ENCODE results near the gene PODXL2. TPM values are rescaled to one million over a fixed set of nuclear protein-coding genes. Genes with fewer than 3 reads are reported as not detected.
"Not testable (repeated sequence)": the region's sequence is repeated elsewhere in the genome, so short reads cannot be mapped to it uniquely, and the experiment has no call there.

PODXL2 gene
- polyA plus RNA-seq, 1 donor from 2014 or later = 9.1 TPM

DNA sequence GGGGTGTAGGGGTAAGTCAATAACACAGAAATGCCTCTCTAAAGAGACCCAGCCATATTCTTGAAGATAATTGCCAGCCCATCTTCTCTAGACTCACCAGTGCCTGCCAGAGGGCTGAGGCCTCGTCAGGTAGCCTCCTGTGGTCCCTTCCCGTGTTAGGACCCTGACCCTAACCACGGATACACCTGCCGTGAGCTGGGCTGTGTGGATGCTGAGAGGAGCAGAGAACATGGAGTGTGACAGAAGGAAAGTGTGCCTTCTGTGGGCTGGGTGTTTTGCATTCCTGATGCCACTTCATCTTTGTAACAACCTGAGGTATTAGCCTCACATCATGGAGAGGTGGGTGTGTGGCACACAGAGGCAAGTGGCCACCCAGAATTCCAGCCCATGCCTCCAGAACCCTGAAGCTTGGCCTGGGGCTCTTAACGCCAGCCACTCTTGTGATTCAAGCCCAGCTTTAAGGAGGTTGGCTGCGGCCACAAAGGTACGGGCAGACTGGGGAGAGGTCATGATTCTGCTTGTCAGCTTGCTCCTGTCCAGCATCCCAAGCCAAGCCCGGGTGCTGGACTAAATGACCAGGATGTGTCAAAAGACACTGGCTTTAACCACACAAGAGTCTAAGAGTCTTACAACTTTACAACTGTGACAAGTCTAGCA, 22.7 kb downstream of the PODXL2 start:
- H3K27me3 Mint-ChIP-seq = no peaks in the 10 kb centered on the region
- no peaks in the 10 kb centered on the region for H3K4me1 Mint-ChIP-seq
- H3K4me3 Mint-ChIP-seq = no peak overlapping the region
- no peaks in the 10 kb centered on the region for H3K9me3 Mint-ChIP-seq
- H3K27ac Mint-ChIP-seq = peak overlapping the region in 1 of 3 donors; percentile 31
- no peaks in the 10 kb centered on the region for H3K36me3 Mint-ChIP-seq

GRCh38 chr3:127652246-127652995, 23.4 kb downstream of the PODXL2 start:
- no peak overlapping the region for H3K27ac Mint-ChIP-seq

DNA sequence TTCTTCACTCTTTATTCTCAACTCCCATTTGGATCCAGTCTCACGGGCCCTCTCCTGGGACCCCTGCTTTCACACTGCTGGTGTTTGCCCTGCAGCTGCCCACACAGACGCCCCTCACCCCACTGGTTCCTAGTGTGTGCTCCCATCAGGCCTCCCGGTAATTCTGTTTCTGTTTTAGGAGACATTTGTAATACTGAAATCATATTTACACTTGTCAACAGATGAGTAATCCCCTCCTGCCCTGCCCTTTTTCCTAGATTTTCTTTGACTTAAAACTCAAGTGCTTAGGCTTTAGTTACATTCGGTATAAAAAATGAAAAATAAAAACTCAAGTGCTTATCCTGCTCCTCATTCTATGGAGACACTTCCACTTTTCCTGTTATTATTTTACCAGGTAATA, 25.4 kb downstream of the PODXL2 start:
- no peak overlapping the region for H3K27ac Mint-ChIP-seq

More at GRCh38 chr3:127652246-127652995, 23.4 kb downstream of the PODXL2 start:
- H3K36me3 Mint-ChIP-seq = no peaks in the 10 kb centered on the region
- peaks cover 0 to under 1% (median 0%) of the 10 kb centered on the region in 3 donors for H3K4me1 Mint-ChIP-seq
- H3K4me3 Mint-ChIP-seq = no peak overlapping the region
- no peaks in the 10 kb centered on the region for H3K27me3 Mint-ChIP-seq
- no peaks in the 10 kb centered on the region for H3K9me3 Mint-ChIP-seq

DNA sequence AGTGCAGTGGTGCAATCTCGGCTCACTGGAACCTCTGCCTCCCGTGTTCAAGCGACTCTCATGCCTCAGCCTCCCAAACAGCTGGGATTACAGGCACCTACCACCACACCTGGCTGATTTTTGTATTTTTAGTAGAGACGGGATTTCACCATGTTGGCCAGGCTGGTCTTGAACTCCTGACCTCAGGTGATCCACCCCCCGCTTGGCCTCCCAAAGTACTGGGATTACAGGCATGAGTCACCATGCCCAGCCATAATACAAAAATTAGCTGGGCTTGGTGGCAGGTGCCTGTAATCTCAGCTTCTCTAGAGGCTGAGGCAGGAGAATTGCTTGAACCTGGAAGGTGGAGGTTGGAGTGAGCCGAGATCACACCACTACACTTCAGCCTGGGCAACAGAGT, 26.0 kb downstream of the PODXL2 start:
- not testable (repeated sequence) for H3K27me3 Mint-ChIP-seq

More for the DNA sequence above, 25.4 kb downstream of the PODXL2 start:
- Mint-ChIP-seq H3K4me1 (peaks cover 0 to 1% (median 0%) of the 10 kb centered on the region in 3 donors), H3K36me3 (no peaks in the 10 kb centered on the region), H3K27me3 (no peaks in the 10 kb centered on the region), H3K9me3 (no peaks in the 10 kb centered on the region), H3K4me3 (no peak overlapping the region)

DNA sequence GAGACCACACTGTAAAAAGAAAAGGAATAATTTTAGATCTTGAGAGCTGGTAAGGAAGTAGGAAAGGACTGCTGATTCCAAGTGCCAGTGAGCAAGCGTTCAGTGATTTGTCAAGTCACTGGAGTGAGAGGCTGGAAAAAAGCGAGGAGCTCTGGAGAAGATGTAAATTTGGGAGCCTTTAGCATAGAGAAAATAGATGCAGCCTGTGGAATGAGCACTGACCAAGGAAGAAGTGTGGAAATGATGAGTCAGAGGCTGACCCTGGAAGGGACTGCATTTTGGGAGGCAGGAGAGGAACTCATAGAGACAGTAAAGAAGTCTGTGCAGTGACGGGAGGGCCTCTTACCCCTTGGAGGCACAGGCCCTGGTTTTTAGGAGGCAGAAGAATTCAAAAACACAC, 26.7 kb downstream of the PODXL2 start:
- Mint-ChIP-seq H3K27ac (no peak overlapping the region), H3K36me3 (peaks cover 3% of the 10 kb centered on the region), H3K4me3 (no peak overlapping the region), H3K4me1 (peaks cover 0 to 1% (median 0%) of the 10 kb centered on the region in 3 donors), H3K9me3 (no peaks in the 10 kb centered on the region), H3K27me3 (no peaks in the 10 kb centered on the region)

More for the DNA sequence above, 26.0 kb downstream of the PODXL2 start:
- H3K9me3 Mint-ChIP-seq, H3K27ac Mint-ChIP-seq, H3K4me3 Mint-ChIP-seq, H3K36me3 Mint-ChIP-seq, H3K4me1 Mint-ChIP-seq: not testable (repeated sequence)

- no peaks in the 10 kb centered on the region for H3K9me3 Mint-ChIP-seq
- no peak overlapping the region for H3K27ac Mint-ChIP-seq
- peaks cover 3% of the 10 kb centered on the region for H3K36me3 Mint-ChIP-seq
- no peak overlapping the region for H3K4me3 Mint-ChIP-seq
- H3K27me3 Mint-ChIP-seq = no peaks in the 10 kb centered on the region
- H3K4me1 Mint-ChIP-seq = peaks cover 0 to 1% (median 0%) of the 10 kb centered on the region in 3 donors
Measured at GRCh38 chr3:127656906-127657305, 27.9 kb downstream of the PODXL2 start.

GRCh38 chr3:127658234-127658633, 29.2 kb downstream of the PODXL2 start:
- Mint-ChIP-seq H3K4me3 (no peak overlapping the region), H3K27me3 (no peaks in the 10 kb centered on the region), H3K4me1 (peaks cover 0 to 2% (median 0%) of the 10 kb centered on the region in 3 donors), H3K36me3 (peaks cover 4% of the 10 kb centered on the region), H3K9me3 (no peaks in the 10 kb centered on the region), H3K27ac (no peak overlapping the region)

- Mint-ChIP-seq H3K27ac (no peak overlapping the region), H3K4me3 (no peak overlapping the region), H3K36me3 (peaks cover 7% of the 10 kb centered on the region), H3K4me1 (peaks cover 0 to 3% (median 0%) of the 10 kb centered on the region in 3 donors), H3K27me3 (no peaks in the 10 kb centered on the region), H3K9me3 (no peaks in the 10 kb centered on the region)
Measured at GRCh38 chr3:127660621-127661251, 31.8 kb downstream of the PODXL2 start.

GRCh38 chr3:127661600-127661999, 32.6 kb downstream of the PODXL2 start:
- H3K27ac Mint-ChIP-seq = no peak overlapping the region
- H3K27me3 Mint-ChIP-seq = no peaks in the 10 kb centered on the region
- H3K9me3 Mint-ChIP-seq = no peaks in the 10 kb centered on the region
- H3K4me1 Mint-ChIP-seq = peaks cover 0 to 3% (median 0%) of the 10 kb centered on the region in 3 donors
- H3K4me3 Mint-ChIP-seq = no peak overlapping the region
- peaks cover 7% of the 10 kb centered on the region for H3K36me3 Mint-ChIP-seq

DNA sequence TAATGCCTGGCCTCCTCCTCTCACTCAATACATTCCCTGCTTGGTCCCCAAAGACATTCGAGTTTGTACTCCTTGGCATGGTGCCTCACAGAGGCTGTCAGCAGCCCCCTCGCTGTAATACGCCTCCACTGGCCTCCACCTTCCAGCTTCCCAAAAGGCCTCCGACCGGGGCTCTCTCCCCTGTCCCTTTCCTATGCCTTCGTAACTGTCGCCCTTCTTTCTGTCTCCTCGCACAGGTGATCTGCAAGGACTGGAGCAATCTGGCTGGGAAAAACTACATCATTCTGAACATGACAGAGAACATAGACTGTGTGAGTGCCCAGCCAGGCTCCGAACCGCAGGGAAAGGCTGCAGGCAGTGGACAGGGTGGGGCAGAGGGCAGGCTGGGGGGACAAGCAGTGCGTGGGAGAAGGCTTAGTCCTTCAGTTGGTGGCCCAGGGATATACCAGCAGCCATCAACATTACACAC, 33.0 kb downstream of the PODXL2 start:
- H3K27me3 Mint-ChIP-seq = no peaks in the 10 kb centered on the region
- no peaks in the 10 kb centered on the region for H3K9me3 Mint-ChIP-seq
- H3K36me3 Mint-ChIP-seq = peaks cover 8% of the 10 kb centered on the region
- peaks cover 0 to 3% (median 0%) of the 10 kb centered on the region in 3 donors for H3K4me1 Mint-ChIP-seq
- no peak overlapping the region for H3K27ac Mint-ChIP-seq
- H3K4me3 Mint-ChIP-seq = no peak overlapping the region

DNA sequence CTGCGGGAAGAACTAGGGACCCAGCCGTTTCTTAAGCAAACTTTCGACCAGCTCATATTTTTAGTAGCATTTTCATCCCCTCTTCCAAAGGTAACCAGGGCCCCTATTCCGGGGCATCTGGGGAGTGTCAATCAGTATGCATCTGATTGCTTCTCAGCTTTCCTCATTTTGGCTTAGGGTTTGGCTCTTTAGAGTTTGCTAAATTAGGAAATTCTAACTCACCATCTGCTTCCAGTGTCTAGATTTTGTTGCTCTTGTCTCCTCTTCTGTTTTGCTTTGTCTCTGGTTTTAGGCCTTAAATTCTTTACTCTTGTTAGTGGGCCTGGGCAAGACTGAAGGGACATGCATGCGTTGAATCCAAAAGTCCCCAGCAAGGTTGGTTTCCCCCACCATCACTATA, 34.2 kb downstream of the PODXL2 start:
- Mint-ChIP-seq H3K27ac (peak overlapping the region in 1 of 3 donors; percentile 59), H3K27me3 (no peaks in the 10 kb centered on the region), H3K4me1 (peaks cover 0 to 1% (median 0%) of the 10 kb centered on the region in 3 donors)

DNA sequence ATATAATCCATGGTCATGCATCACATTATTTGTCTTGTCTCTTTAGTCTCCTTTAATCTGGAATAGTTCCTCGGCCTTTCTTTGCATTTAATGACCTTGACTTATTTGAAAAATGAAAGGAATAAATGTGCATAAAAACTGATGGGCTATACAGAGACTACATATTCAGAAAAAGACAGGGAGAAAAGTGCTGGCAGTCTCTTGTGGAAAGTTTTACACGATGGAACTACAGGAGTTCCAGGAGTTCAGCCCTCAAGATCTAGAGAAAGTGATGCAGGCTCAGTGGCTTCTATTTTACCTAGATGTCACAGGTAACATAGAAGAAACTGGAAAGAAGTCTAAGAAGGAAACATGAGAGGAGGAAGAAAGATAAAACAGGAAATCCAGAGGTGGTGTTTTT, 36.2 kb downstream of the PODXL2 start:
- Mint-ChIP-seq H3K4me3 (no peak overlapping the region), H3K4me1 (peaks cover 0 to 1% (median 0%) of the 10 kb centered on the region in 3 donors)

More for the DNA sequence above, 34.2 kb downstream of the PODXL2 start:
- Mint-ChIP-seq H3K4me3 (no peak overlapping the region), H3K9me3 (no peaks in the 10 kb centered on the region), H3K36me3 (peaks cover 10% of the 10 kb centered on the region)

GRCh38 chr3:127665586-127665985, 36.6 kb downstream of the PODXL2 start:
- Mint-ChIP-seq H3K36me3 (peaks cover 7% of the 10 kb centered on the region), H3K4me1 (peaks cover 0 to 1% (median 0%) of the 10 kb centered on the region in 3 donors), H3K27me3 (no peaks in the 10 kb centered on the region), H3K9me3 (no peaks in the 10 kb centered on the region), H3K4me3 (no peak overlapping the region), H3K27ac (no peak overlapping the region)

More for the DNA sequence above, 36.2 kb downstream of the PODXL2 start:
- peaks cover 10% of the 10 kb centered on the region for H3K36me3 Mint-ChIP-seq
- no peak overlapping the region for H3K27ac Mint-ChIP-seq
- no peaks in the 10 kb centered on the region for H3K27me3 Mint-ChIP-seq
- no peaks in the 10 kb centered on the region for H3K9me3 Mint-ChIP-seq

DNA sequence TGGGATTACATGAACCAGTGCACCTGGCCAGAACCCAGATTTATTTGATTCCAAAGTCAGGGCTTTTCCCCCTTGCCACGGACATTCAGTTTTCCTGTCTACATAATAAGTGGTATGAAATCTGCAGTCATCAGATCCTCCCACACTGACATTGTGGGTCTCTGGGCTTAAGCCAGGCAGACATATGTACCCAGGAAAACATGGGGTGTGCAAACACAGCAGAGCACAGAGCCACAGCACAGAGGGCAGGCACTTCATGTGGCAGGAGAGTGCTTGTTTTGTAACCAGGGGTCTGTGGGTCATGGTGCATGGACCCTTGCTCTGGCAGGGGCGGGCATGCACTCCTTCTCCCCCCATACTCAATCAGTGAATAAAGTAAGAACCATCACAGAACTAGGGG, 37.7 kb downstream of the PODXL2 start:
- Mint-ChIP-seq H3K4me3 (no peak overlapping the region), H3K27me3 (no peaks in the 10 kb centered on the region), H3K9me3 (no peaks in the 10 kb centered on the region), H3K4me1 (peaks cover 0 to 1% (median 0%) of the 10 kb centered on the region in 3 donors), H3K36me3 (peaks cover 7% of the 10 kb centered on the region), H3K27ac (no peak overlapping the region)

GRCh38 chr3:127667119-127667681, 38.2 kb downstream of the PODXL2 start:
- H3K4me1 Mint-ChIP-seq = peaks cover 0 to 1% (median 0%) of the 10 kb centered on the region in 3 donors
- H3K36me3 Mint-ChIP-seq = peaks cover 7% of the 10 kb centered on the region
- no peaks in the 10 kb centered on the region for H3K27me3 Mint-ChIP-seq
- no peak overlapping the region for H3K27ac Mint-ChIP-seq
- no peak overlapping the region for H3K4me3 Mint-ChIP-seq
- H3K9me3 Mint-ChIP-seq = no peaks in the 10 kb centered on the region
